HL-60/S4 (cell line): ENCODE measurements around the gene SLC9A9.

Experiments used
- in situ Hi-C: fragments of 300-500 bp; cut with MboI; formaldehyde crosslinking; loops from 2 replicates; pipeline ENCODE4 v1.14.3; 2022; ENCODE audit warnings: low sequenced_read_pairs

The SLC9A9 gene

GRCh38 chr3:143269741-143270140 lies 578.5 kb downstream of the SLC9A9 start:
- in situ Hi-C loops, result no loop called here

GRCh38 chr3:143267989-143268388 lies 580.3 kb downstream of the SLC9A9 start:
- in situ Hi-C loops, result no loop called here

- in situ Hi-C loops, result no loop called here
Measured at GRCh38 chr3:143266927-143267326, 581.3 kb downstream of the SLC9A9 start.

- in situ Hi-C loops, result no loop called here
Measured at GRCh38 chr3:143266511-143266910, 581.8 kb downstream of the SLC9A9 start.

GRCh38 chr3:143265501-143266070 lies 582.7 kb downstream of the SLC9A9 start:
- in situ Hi-C loops, result no loop called here

GRCh38 chr3:143263852-143264513 lies 584.3 kb downstream of the SLC9A9 start:
- in situ Hi-C loops, result no loop called here

- in situ Hi-C loops, result no loop called here
Measured at GRCh38 chr3:143261848-143262247, 586.4 kb downstream of the SLC9A9 start.

- in situ Hi-C loops, result no loop called here
Measured at GRCh38 chr3:143258692-143259091, 589.6 kb downstream of the SLC9A9 start.

- in situ Hi-C loops, result no loop called here
Measured at GRCh38 chr3:143256416-143256815, 591.9 kb downstream of the SLC9A9 start.

GRCh38 chr3:143255739-143256138 lies 592.5 kb downstream of the SLC9A9 start:
- in situ Hi-C loops, result no loop called here

GRCh38 chr3:143252931-143253330 lies 595.3 kb downstream of the SLC9A9 start:
- in situ Hi-C loops, result no loop called here

- in situ Hi-C loops, result no loop called here
Measured at GRCh38 chr3:143249014-143249413, 599.3 kb downstream of the SLC9A9 start.

- in situ Hi-C loops, result no loop called here
Measured at GRCh38 chr3:143247073-143247472, 601.2 kb downstream of the SLC9A9 start.

- in situ Hi-C loops, result no loop called here
Measured at GRCh38 chr3:143245692-143246091, 602.6 kb downstream of the SLC9A9 start.

- in situ Hi-C loops, result no loop called here
Measured at GRCh38 chr3:143244516-143245063, 603.7 kb downstream of the SLC9A9 start.

GRCh38 chr3:143243686-143244085 lies 604.6 kb downstream of the SLC9A9 start:
- in situ Hi-C loops, result no loop called here

GRCh38 chr3:143242691-143243090 lies 605.6 kb downstream of the SLC9A9 start:
- in situ Hi-C loops, result no loop called here

- in situ Hi-C loops, result no loop called here
Measured at GRCh38 chr3:143242101-143242500, 606.2 kb downstream of the SLC9A9 start.

- in situ Hi-C loops, result no loop called here
Measured at GRCh38 chr3:143241481-143241951, 606.8 kb downstream of the SLC9A9 start.

- in situ Hi-C loops, result no loop called here
Measured at GRCh38 chr3:143240886-143241285, 607.4 kb downstream of the SLC9A9 start.

- in situ Hi-C loops, result no loop called here
Measured at GRCh38 chr3:143239031-143239430, 609.2 kb downstream of the SLC9A9 start.

- in situ Hi-C loops, result no loop called here
Measured at GRCh38 chr3:143237077-143237627, 611.1 kb downstream of the SLC9A9 start.
